Brain microvascular endothelial cell (primary cell): ENCODE results near the gene IDI1.
A peak's percentile ranks its signal among the peaks of the same experiment; 100 is the strongest.
"Not testable (repeated sequence)": the region's sequence is repeated elsewhere in the genome, so short reads cannot be mapped to it uniquely, and the experiment has no call there.

ENCODE experiments used
- DNase-seq: peaks from one replicate; pipeline ENCODE4 v3.0.0-alpha.2; 2020
- H3K27ac ChIP-seq: fragments of 250-450 bp; sonication (Bioruptor Pico); 2 replicates; pipeline ENCODE4 v1.5.1; 2020; ENCODE audit warnings: mild to moderate bottlenecking, moderate library complexity
- H3K27me3 ChIP-seq: fragments of 250-450 bp; sonication (Bioruptor Pico); replicated peaks from 2 replicates; pipeline ENCODE4 v1.5.1; 2020; ENCODE audit warnings: mild to moderate bottlenecking
- H3K36me3 ChIP-seq: fragments of 250-450 bp; sonication (Bioruptor Pico); replicated peaks from 2 replicates; pipeline ENCODE4 v1.5.1; 2020; ENCODE audit warnings: mild to moderate bottlenecking
- H3K4me3 ChIP-seq: 2 replicates; pipeline ENCODE4 v1.5.1; 2011; ENCODE audit warnings: low read depth, mild to moderate bottlenecking, control low read depth, low read length, moderate library complexity
- in situ Hi-C: cut with HindIII; loops from 2 replicates; pipeline ENCODE4 v1.10.0; 2017; ENCODE audit warnings: low sequenced_read_pairs, low pct_ligation_motif_present
- TF ChIP-seq, protein P1 (sequence below): IDR thresholded peaks from 2 replicates; pipeline ENCODE4 v1.5.1; 2011; ENCODE audit warnings: low read depth, mild to moderate bottlenecking, moderate library complexity, low read length, control low read depth, inconsistent platforms; ENCODE audit errors: missing control alignments

The IDI1 gene

GRCh38 chr10:1044964-1045363 is 4.0 kb downstream of the IDI1 start:
- in situ Hi-C loops = no loop called here
- Histone ChIP-seq H3K27ac (no peak overlapping the region), H3K4me3 (peak overlapping the region; percentile 9)

GRCh38 chr10:1044146-1044545 is 4.8 kb downstream of the IDI1 start:
- H3K27ac ChIP-seq = no peak overlapping the region
- H3K36me3 ChIP-seq = peaks cover 36% of the 10 kb centered on the region
- DNase-seq = no peak
- in situ Hi-C loops = no loop called here
- TF ChIP-seq, protein P1, sequence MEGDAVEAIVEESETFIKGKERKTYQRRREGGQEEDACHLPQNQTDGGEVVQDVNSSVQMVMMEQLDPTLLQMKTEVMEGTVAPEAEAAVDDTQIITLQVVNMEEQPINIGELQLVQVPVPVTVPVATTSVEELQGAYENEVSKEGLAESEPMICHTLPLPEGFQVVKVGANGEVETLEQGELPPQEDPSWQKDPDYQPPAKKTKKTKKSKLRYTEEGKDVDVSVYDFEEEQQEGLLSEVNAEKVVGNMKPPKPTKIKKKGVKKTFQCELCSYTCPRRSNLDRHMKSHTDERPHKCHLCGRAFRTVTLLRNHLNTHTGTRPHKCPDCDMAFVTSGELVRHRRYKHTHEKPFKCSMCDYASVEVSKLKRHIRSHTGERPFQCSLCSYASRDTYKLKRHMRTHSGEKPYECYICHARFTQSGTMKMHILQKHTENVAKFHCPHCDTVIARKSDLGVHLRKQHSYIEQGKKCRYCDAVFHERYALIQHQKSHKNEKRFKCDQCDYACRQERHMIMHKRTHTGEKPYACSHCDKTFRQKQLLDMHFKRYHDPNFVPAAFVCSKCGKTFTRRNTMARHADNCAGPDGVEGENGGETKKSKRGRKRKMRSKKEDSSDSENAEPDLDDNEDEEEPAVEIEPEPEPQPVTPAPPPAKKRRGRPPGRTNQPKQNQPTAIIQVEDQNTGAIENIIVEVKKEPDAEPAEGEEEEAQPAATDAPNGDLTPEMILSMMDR = no peak
- no peaks in the 10 kb centered on the region for H3K27me3 ChIP-seq
- no peak overlapping the region for H3K4me3 ChIP-seq

More at GRCh38 chr10:1044964-1045363, 4.0 kb downstream of the IDI1 start:
- Histone ChIP-seq H3K27me3 (no peaks in the 10 kb centered on the region), H3K36me3 (peaks cover 31% of the 10 kb centered on the region)
- DNase-seq = no peak
- TF ChIP-seq, protein P1 = no peak

DNA sequence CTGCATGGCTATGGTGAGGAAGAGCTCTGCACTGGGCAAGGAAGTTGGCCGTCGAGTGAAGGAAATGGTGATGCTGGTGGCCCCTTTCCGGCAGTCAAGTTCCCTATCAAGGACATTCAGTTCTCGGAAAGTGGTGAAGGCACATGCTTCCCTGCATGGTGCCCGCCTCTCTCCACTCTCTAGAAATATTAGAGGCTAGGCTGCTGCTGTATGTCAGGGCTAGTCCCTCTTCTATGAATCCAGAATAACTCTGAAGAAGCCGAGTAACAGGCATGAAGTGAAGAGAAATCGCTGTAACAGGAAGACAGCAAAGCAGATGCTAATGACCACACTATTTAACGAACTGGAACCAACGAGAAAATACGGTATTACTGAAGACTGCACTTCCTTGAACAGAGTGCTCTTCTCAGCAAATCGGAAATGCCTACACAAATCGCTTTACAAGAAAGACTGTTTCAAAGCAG is 5.4 kb downstream of the IDI1 start:
- H3K36me3 ChIP-seq = peaks cover 36% of the 10 kb centered on the region
- DNase-seq = no peak
- H3K4me3 ChIP-seq = no peak overlapping the region
- in situ Hi-C loops = no loop called here
- H3K27ac ChIP-seq = no peak overlapping the region
- TF ChIP-seq, protein P1 = no peak
- no peaks in the 10 kb centered on the region for H3K27me3 ChIP-seq

GRCh38 chr10:1041514-1041913 is 7.4 kb downstream of the IDI1 start:
- Histone ChIP-seq H3K27ac (no peak overlapping the region), H3K4me3 (no peak overlapping the region), H3K36me3 (peaks cover 36% of the 10 kb centered on the region), H3K27me3 (no peaks in the 10 kb centered on the region)
- in situ Hi-C loops = no loop called here
- TF ChIP-seq, protein P1 = no peak
- no peak for DNase-seq

DNA sequence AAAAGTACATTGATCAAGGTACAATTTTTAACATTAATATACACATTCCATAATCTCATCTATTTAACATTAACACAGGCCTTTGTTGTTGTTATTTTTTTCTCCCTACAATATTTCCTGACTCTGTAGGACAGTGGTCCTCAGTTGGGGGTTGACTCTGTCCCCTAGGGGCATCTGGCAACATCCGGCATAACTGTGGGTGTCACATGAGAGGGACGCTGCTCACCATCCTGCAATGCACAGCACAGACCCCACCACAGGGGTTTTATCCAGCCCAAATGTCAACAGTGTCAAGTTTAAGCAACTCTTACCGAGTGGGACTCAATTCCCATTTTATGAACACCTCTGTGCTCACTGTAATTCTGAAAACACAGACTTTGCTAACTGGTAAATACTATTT is 8.8 kb downstream of the IDI1 start:
- Histone ChIP-seq H3K36me3 (peaks cover 36% of the 10 kb centered on the region), H3K4me3 (no peak overlapping the region), H3K27me3 (no peaks in the 10 kb centered on the region), H3K27ac (no peak overlapping the region)
- in situ Hi-C loops = no loop called here
- TF ChIP-seq, protein P1 = no peak
- DNase-seq = no peak

GRCh38 chr10:1038769-1039168 is 10.2 kb downstream of the IDI1 start:
- H3K27ac ChIP-seq, DNase-seq, H3K4me3 ChIP-seq, in situ Hi-C loops, H3K27me3 ChIP-seq: not testable (repeated sequence)
- H3K36me3 ChIP-seq = peaks cover 34% of the 10 kb centered on the region
